ENCODE results near the gene ANOS1. TPM values are rescaled to one million over a fixed set of nuclear protein-coding genes. Genes with fewer than 3 reads are reported as not detected.

Gene ANOS1
- total and polyA plus RNA-seq, 11 donors: 0.76 to 9.5 (median 5.2) TPM

DNA sequence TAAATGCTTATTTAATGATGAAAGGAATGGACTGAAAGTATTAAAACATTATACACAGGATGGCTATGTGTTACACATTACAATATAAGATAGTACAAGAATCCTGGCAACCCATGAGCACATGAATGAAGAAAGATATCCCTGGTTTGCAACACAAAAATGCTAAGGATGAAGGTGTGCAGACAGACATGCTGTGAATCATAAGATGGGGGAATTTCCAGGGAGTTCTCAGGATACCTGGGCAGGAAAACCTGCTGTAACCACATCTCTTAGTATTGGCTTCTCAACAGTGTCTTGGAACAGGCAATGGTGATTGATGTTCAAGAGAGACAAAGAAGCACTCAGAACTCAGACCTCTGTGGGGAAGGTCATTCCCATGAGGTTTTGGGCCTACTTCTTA, 23.9 kb upstream of the ANOS1 start:
- Histone ChIP-seq H3K27me3 (peaks cover 0 to 3% (median 0%) of the 10 kb centered on the region in 9 donors), H3K27ac (no peak overlapping the region), H3K4me1 (no peaks in the 10 kb centered on the region), H3K9me3 (no peaks in the 10 kb centered on the region), H3K36me3 (no peaks in the 10 kb centered on the region), H3K4me3 (no peak overlapping the region)
- intact Hi-C loops (cut with DNase I): loop anchor here in 3 of 10 donors (10.0 kb wide), 1 partner anchor 59 kb away; no protein-coding TSS in a partner anchor
- no peak for DNase-seq
- TF ChIP-seq, protein P1, sequence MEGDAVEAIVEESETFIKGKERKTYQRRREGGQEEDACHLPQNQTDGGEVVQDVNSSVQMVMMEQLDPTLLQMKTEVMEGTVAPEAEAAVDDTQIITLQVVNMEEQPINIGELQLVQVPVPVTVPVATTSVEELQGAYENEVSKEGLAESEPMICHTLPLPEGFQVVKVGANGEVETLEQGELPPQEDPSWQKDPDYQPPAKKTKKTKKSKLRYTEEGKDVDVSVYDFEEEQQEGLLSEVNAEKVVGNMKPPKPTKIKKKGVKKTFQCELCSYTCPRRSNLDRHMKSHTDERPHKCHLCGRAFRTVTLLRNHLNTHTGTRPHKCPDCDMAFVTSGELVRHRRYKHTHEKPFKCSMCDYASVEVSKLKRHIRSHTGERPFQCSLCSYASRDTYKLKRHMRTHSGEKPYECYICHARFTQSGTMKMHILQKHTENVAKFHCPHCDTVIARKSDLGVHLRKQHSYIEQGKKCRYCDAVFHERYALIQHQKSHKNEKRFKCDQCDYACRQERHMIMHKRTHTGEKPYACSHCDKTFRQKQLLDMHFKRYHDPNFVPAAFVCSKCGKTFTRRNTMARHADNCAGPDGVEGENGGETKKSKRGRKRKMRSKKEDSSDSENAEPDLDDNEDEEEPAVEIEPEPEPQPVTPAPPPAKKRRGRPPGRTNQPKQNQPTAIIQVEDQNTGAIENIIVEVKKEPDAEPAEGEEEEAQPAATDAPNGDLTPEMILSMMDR (IDR thresholded peaks at IDR 0.05): no peak
- no peak for TF ChIP-seq POLR2A (IDR thresholded peaks at IDR 0.05)
- no peak for ATAC-seq

DNA sequence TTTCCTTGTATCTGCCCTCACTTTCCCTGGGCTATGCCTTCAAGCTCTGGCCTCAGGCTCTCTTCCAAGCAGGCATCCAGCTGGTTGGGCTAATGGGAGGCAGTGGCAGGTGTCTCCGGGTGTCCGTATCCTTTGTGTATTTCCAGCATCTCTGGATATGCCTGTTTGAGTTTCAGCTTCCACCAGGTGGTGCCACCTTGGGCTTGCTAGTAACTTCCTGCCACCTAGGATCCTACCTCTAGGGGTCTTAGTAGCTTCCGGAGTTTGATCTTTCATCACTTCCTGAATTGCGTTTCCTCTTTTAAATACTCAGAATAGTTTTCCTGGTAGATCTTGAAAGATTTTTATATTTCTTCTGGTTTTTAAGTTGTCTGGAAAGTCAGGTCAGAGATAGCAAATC, 23.2 kb upstream of the ANOS1 start:
- Histone ChIP-seq H3K4me1 (no peaks in the 10 kb centered on the region), H3K9me3 (no peaks in the 10 kb centered on the region), H3K36me3 (no peaks in the 10 kb centered on the region), H3K4me3 (no peak overlapping the region), H3K27me3 (peaks cover 0 to 3% (median 0%) of the 10 kb centered on the region in 9 donors), H3K27ac (no peak overlapping the region)
- intact Hi-C loops (cut with DNase I): loop anchor here in 3 of 10 donors (10.0 kb wide), 1 partner anchor 60 kb away; no protein-coding TSS in a partner anchor
- 66 to 77% (median 68%) methylated on average over 4 of the region's 4 CpGs for WGBS, 4 donors
- ATAC-seq (no peak), DNase-seq (no peak)
- TF ChIP-seq, protein P1 (IDR thresholded peaks at IDR 0.05): no peak
- no peak for TF ChIP-seq POLR2A (IDR thresholded peaks at IDR 0.05)

DNA sequence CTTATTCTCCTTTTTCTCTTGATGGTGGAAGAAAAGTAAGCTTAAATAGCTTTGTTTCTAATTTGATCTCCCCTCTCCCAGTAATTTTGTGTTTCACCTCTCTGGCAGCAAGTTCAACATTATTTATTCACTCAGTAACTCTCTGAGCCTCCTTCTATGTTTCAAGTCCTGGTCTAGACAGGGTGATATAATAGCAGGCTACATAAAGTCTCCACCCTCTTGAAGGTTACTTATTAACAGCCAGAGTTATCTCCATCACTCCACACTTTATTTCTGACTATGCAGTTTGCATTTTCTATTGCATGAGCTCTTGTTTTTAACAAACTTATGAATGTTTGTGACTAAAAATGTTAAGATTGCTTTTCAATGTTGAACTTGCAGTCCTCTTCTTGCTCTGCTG, 17.8 kb upstream of the ANOS1 start:
- no peak overlapping the region for H3K4me3 ChIP-seq
- no peaks in the 10 kb centered on the region for H3K27me3 ChIP-seq
- intact Hi-C loops (cut with DNase I): loop anchor here in 6 of 10 donors (2.0 to 10.0 kb wide), 6 partner anchors 63 to 1365 kb away; partner anchors contain the start of gene VCX2 (in 1 of the 6)
- no peak overlapping the region for H3K27ac ChIP-seq
- no peaks in the 10 kb centered on the region for H3K36me3 ChIP-seq
- ATAC-seq: no peak
- DNase-seq: no peak
- TF ChIP-seq, protein P1 (IDR thresholded peaks at IDR 0.05): no peak
- no peak for TF ChIP-seq POLR2A (IDR thresholded peaks at IDR 0.05)
- H3K9me3 ChIP-seq: no peaks in the 10 kb centered on the region
- H3K4me1 ChIP-seq: no peaks in the 10 kb centered on the region

DNA sequence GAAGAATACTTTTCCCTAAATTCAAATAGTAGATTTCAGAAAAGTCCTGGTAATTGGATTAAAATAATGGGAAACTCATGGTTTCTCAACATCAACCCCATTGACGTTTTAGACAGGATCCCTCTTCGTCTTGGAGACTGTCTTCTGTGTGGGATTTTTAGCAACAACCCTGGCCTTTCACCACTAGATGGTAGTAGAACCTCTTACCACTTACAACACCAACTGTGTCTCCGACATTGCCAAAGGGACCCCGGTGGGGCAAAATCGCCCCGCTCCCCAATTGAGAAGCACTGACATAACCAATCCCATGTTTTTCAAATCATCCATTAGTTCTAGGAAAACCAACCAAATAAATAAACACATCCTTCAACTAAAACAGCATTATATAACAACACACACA, 16.9 kb upstream of the ANOS1 start:
- peak in 1 of 4 donors; percentile 57 for ATAC-seq
- intact Hi-C loops (cut with DNase I): loop anchor here in 3 of 10 donors (2.0 to 10.0 kb wide), 5 partner anchors 63 to 1366 kb away; partner anchors contain the start of gene VCX2 (in 1 of the 3)
- Histone ChIP-seq H3K27me3 (no peaks in the 10 kb centered on the region), H3K4me3 (no peak overlapping the region), H3K36me3 (no peaks in the 10 kb centered on the region), H3K9me3 (no peaks in the 10 kb centered on the region), H3K27ac (no peak overlapping the region), H3K4me1 (no peaks in the 10 kb centered on the region)
- TF ChIP-seq, protein P1 (IDR thresholded peaks at IDR 0.05): peak in 10 of 12 donors; percentile 28 to 57 (median 44)
- no peak for TF ChIP-seq POLR2A (IDR thresholded peaks at IDR 0.05)
- no peak for DNase-seq
- WGBS, 4 donors: 5 to 8% (median 6%) methylated on average over 6 of the region's 6 CpGs

All from heart left ventricle (tissue), 16 donors.